ENCODE measurements around the gene PDE1C.

Gene PDE1C

DNA sequence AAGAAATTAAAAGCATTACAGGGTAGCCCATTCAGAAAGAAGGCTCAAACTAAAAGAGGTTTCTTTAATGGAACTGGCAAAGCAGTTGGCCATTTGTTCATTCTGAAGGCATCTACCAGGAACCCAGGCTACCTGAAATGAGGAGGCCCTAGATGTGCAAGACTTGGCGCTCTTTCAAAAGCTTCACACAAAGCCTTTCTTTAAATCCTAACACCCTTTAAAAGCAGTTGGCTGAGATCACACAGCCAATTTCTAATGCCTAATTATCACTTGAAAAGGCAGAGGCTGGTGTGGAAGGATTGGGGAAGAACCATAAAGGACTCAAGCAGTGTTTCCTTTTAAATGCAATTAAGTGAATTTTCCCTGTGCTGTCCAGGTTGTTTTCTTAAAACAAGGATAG is 360.0 kb downstream of the PDE1C start:
- Histone ChIP-seq H3K4me1 (ENCODE audit: insufficient read depth, low read length, poor library complexity, severe bottlenecking) (no peaks in the 10 kb centered on the region), H3K27me3 (ENCODE audit: insufficient read depth, low read length, poor library complexity, severe bottlenecking) (no peaks in the 10 kb centered on the region), H3K36me3 (ENCODE audit: insufficient read depth, low read length) (no peaks in the 10 kb centered on the region), H2AFZ (ENCODE audit: low read length) (no peak overlapping the region), H3K4me3 (ENCODE audit: low read length, poor library complexity, severe bottlenecking) (no peak overlapping the region), H3K9me3 (ENCODE audit: insufficient read depth, low read depth, low read length) (no peaks in the 10 kb centered on the region), H3F3A (ENCODE audit: low read depth) (no peaks in the 10 kb centered on the region), H3K79me2 (ENCODE audit: insufficient read depth, low read length) (no peaks in the 10 kb centered on the region), H4K20me1 (ENCODE audit: insufficient read depth, low read length, poor library complexity, severe bottlenecking) (no peaks in the 10 kb centered on the region), H3K4me2 (ENCODE audit: low read depth, low read length, poor library complexity, severe bottlenecking) (no peak overlapping the region), H3K9ac (ENCODE audit: low read depth, low read length, poor library complexity, severe bottlenecking) (no peak overlapping the region), H3K9me2 (replicated peaks; ENCODE audit: low read depth, low read length) (no peaks in the 10 kb centered on the region)
- TF ChIP-seq, protein P1, sequence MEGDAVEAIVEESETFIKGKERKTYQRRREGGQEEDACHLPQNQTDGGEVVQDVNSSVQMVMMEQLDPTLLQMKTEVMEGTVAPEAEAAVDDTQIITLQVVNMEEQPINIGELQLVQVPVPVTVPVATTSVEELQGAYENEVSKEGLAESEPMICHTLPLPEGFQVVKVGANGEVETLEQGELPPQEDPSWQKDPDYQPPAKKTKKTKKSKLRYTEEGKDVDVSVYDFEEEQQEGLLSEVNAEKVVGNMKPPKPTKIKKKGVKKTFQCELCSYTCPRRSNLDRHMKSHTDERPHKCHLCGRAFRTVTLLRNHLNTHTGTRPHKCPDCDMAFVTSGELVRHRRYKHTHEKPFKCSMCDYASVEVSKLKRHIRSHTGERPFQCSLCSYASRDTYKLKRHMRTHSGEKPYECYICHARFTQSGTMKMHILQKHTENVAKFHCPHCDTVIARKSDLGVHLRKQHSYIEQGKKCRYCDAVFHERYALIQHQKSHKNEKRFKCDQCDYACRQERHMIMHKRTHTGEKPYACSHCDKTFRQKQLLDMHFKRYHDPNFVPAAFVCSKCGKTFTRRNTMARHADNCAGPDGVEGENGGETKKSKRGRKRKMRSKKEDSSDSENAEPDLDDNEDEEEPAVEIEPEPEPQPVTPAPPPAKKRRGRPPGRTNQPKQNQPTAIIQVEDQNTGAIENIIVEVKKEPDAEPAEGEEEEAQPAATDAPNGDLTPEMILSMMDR (conservative IDR thresholded peaks at IDR 0.05; ENCODE audit: low read length): no peak
- no peak for TF ChIP-seq EZH2phosphoT487 (IDR thresholded peaks at IDR 0.05; ENCODE audit: borderline replicate concordance)

DNA sequence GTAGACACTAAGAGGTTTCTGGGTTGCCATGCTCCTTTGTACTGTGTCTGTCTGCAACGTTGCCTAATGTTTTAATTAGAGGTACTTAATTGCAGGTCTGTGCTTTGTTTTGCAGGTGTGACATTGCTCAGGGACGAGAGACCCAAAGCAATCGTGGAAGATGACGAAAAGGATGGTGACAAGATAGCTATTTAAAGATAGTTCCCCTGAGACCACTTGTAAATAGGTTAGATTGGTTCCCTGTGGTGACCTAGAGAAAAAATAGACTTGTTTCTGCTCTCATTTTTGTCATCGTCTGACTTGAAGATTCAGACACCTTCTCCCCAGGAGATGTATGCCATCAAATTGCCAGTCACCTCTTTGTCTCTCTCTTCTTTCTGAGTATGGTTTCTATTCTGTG is 363.1 kb downstream of the PDE1C start:
- no peaks in the 10 kb centered on the region for H3K79me2 ChIP-seq (ENCODE audit: insufficient read depth, low read length)
- H3K4me3 ChIP-seq (ENCODE audit: low read length, poor library complexity, severe bottlenecking): no peak overlapping the region
- no peaks in the 10 kb centered on the region for H4K20me1 ChIP-seq (ENCODE audit: insufficient read depth, low read length, poor library complexity, severe bottlenecking)
- no peaks in the 10 kb centered on the region for H3K4me1 ChIP-seq (ENCODE audit: insufficient read depth, low read length, poor library complexity, severe bottlenecking)
- no peaks in the 10 kb centered on the region for H3F3A ChIP-seq (ENCODE audit: low read depth)
- no peaks in the 10 kb centered on the region for H3K36me3 ChIP-seq (ENCODE audit: insufficient read depth, low read length)
- no peak for TF ChIP-seq EZH2phosphoT487 (IDR thresholded peaks at IDR 0.05; ENCODE audit: borderline replicate concordance)
- TF ChIP-seq, protein P1 (conservative IDR thresholded peaks at IDR 0.05; ENCODE audit: low read length): no peak
- H3K9me3 ChIP-seq (ENCODE audit: insufficient read depth, low read depth, low read length): no peaks in the 10 kb centered on the region
- no peak overlapping the region for H3K9ac ChIP-seq (ENCODE audit: low read depth, low read length, poor library complexity, severe bottlenecking)
- no peaks in the 10 kb centered on the region for H3K27me3 ChIP-seq (ENCODE audit: insufficient read depth, low read length, poor library complexity, severe bottlenecking)
- no peak overlapping the region for H3K4me2 ChIP-seq (ENCODE audit: low read depth, low read length, poor library complexity, severe bottlenecking)
- H2AFZ ChIP-seq (ENCODE audit: low read length): no peak overlapping the region
- no peaks in the 10 kb centered on the region for H3K9me2 ChIP-seq (replicated peaks; ENCODE audit: low read depth, low read length)

DNA sequence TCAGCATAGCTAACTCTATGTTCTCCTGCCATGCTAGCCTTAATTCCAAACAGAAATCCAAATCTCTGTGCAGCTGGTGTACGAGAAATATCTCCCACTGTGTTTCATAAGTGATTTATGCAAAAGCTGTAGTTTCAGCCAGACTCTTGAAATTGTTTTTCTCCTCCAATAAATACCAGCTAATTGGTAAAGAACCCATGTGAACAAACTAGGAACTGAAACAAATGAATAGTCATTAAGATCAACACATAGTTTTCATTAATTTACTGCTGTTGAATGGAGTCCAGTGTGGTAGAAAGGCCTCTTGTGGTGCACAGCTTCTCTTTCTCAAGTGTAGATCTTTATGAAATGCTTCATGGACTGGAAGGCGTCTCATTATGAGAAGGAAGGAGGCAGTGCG is 364.8 kb downstream of the PDE1C start:
- H3K9me3 ChIP-seq (ENCODE audit: insufficient read depth, low read depth, low read length): no peaks in the 10 kb centered on the region
- no peaks in the 10 kb centered on the region for H3K27me3 ChIP-seq (ENCODE audit: insufficient read depth, low read length, poor library complexity, severe bottlenecking)
- no peak overlapping the region for H3K4me3 ChIP-seq (ENCODE audit: low read length, poor library complexity, severe bottlenecking)
- H2AFZ ChIP-seq (ENCODE audit: low read length): no peak overlapping the region
- no peaks in the 10 kb centered on the region for H4K20me1 ChIP-seq (ENCODE audit: insufficient read depth, low read length, poor library complexity, severe bottlenecking)
- no peaks in the 10 kb centered on the region for H3K4me1 ChIP-seq (ENCODE audit: insufficient read depth, low read length, poor library complexity, severe bottlenecking)
- H3K9me2 ChIP-seq (replicated peaks; ENCODE audit: low read depth, low read length): no peaks in the 10 kb centered on the region
- no peaks in the 10 kb centered on the region for H3F3A ChIP-seq (ENCODE audit: low read depth)
- H3K9ac ChIP-seq (ENCODE audit: low read depth, low read length, poor library complexity, severe bottlenecking): no peak overlapping the region
- no peak for TF ChIP-seq EZH2phosphoT487 (IDR thresholded peaks at IDR 0.05; ENCODE audit: borderline replicate concordance)
- TF ChIP-seq, protein P1 (conservative IDR thresholded peaks at IDR 0.05; ENCODE audit: low read length): no peak
- H3K79me2 ChIP-seq (ENCODE audit: insufficient read depth, low read length): no peaks in the 10 kb centered on the region
- H3K36me3 ChIP-seq (ENCODE audit: insufficient read depth, low read length): no peaks in the 10 kb centered on the region
- H3K4me2 ChIP-seq (ENCODE audit: low read depth, low read length, poor library complexity, severe bottlenecking): no peak overlapping the region
